ENCODE data around the gene COL27A1.
A peak's percentile ranks its signal among the peaks of the same experiment; 100 is the strongest.

The COL27A1 gene

DNA sequence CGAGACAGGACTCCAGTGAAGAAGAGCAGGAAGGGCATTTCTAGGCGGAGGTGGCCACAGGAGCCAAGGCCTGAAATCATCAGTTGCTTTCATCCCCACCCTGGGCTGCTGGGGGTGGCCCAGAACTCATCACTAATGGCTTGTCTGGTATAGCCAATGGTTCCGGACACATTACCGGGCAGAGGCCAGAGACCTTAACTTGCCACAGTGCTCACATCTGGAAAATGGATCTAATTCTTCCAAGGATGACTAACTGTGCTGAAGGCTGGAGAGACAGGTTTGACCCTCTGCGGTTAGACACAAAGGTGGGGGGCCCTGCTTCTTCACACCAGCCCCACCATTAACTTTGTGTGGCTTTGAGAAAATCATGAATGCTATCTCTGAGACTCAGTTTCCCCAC is 6.2 kb upstream of the COL27A1 start:
- no peak for DNase-seq (ENCODE audit: low read depth)

- DNase-seq (ENCODE audit: low read depth), result no peak
These were observed 5.5 kb upstream of the COL27A1 start for GRCh38 chr9:114149765-114150340.

DNA sequence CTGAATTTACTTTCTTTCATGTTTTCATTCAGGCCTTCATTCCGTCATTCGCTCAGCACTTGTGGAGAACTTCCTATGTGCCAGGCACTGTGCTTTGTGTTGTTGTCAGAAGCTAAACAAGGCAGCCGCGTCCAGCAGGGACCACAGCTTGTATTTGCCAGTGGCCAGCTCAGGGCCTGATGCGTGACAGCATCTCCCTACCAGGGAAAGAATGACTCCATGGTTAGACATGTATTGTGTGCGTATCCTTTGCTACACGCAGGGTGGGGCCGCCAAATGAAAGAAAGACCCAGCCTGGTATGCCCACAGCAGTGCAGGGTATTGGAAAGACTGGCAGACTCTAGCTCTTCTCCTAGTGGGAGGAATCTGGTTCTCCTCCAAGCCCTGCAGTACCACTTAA is 4.7 kb upstream of the COL27A1 start:
- DNase-seq (ENCODE audit: low read depth), result no peak

DNA sequence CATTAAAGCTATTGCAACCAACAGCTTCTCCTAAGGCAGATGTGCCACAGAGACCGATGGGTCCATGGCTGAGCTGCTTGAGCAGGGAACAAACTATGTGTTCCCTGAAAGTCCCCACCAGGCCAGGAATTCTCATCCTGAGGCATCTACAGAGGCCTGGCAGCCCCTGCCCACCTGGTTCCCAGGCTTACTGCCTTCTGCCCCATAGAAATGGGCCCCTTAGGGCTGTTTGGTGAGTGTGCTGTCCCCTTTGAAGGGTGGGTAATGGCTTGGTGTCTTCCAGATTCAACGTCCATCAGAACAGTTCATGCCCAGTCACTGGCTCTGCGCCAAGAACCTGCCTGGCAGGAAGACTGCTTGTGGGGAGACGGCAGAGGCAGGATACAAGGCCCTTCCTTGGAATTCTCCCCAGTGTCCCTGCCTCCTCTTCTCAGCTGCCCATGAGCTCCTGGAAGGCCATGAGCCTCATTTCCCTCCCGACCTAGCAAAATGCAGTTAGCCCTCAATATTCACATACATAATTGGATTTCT is 3.8 kb upstream of the COL27A1 start:
- no peak for DNase-seq (ENCODE audit: low read depth)

DNA sequence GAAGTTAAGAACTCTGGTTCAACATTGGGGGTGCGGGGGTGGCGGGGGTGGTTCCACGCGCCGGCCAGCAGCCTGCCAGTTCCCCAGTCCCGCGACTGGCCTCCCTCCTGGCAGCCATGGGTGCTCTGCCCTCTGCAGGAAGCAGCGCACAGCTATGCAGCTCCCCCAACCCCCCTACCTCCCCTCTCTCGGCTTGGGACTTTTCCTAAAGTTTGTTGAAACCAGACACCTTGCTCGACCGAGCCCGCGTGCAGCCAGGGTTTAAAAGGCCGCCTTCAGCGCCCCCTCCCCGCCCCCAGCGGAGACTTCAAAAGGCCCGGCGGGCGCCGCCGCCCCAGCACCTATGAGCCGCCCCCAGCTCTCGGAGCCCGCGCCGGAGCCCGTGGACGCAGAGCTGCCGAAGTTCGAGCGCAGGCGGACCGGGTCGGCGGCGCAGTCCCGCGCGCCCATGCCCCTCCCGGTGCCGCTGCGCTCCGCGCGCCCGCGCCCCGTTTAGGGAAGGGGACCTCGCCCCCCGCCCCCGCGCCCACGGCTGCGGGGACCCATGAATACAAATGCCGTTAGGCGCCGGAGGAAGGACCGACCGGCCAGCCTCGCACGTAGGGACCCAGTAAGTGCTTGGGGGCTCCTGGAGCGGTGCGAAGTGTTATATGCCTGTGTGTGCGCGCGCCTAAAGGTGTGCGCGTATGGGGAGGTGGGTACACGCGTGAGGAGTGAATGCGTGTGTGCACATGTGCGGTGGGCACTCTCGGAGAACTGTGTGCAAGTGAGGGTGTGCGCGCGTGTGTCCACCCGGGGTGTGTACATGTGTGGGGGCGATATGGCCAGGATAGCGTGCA is 1.4 kb upstream of the COL27A1 start:
- DNase-seq (ENCODE audit: low read depth), result no peak

- DNase-seq (ENCODE audit: low read depth), result no peak
These were observed 686 bp upstream of the COL27A1 start for GRCh38 chr9:114154600-114155102.

GRCh38 chr9:114155995-114156656 is 789 bp downstream of the COL27A1 start:
- DNase-seq (ENCODE audit: low read depth), result no peak

GRCh38 chr9:114156657-114157421 is 1.5 kb downstream of the COL27A1 start:
- peak; percentile 22 for DNase-seq (ENCODE audit: low read depth)

GRCh38 chr9:114157516-114158176 is 2.3 kb downstream of the COL27A1 start:
- DNase-seq (ENCODE audit: low read depth), result no peak

DNA sequence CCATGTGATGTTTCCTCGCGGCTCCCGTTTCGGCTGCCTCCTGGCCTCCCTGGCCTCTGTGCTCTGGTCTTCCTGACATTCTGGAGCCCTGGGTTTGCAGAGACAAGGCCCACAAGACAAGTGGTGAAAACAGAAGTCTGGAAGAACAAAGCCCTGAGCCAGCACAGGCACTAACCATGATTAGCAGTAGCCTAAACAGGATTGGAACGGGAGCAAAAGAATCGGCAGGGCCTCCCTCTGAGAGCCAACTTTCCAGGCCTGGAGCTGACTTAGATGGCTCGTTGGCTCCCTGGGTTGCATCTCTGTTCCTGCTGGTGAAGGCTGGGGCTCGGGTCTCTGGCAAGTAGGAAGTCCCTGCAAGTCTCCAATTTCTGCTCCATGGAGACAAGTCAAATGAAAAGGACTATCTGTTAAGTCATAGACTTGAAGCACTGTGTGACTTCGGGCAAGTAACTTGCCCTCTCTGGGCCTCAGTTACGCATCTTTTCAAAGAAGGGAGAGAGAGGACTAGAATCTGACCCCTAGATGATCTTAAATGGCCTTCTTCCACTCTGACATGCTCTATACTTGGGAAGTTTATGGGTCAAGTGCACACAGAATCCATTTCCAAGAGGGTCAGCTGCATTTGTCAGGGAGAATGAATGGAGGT is 3.3 kb downstream of the COL27A1 start:
- no peak for DNase-seq (ENCODE audit: low read depth)

DNA sequence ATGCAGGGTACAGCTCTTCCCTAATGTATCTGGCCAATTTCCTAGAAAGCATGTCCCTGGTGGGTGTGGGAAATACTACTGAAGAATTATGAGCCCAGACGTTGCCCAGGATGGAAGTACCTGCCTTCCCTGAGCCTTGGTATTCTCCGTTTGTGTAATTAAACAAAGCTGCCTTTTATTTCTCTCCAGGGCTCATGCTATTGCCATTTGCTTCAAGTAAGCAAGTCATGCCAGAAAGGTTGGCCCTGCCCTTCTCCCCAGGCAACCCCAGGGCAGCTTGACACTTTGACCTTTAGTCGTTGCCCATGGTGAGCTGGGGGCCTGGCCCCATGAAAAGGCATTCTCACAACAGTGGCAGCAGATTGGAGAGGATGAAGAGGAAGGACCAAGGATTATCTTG is 4.4 kb downstream of the COL27A1 start:
- no peak for DNase-seq (ENCODE audit: low read depth)

- DNase-seq (ENCODE audit: low read depth), result no peak
These were observed 6.2 kb downstream of the COL27A1 start for GRCh38 chr9:114161513-114161912.

GRCh38 chr9:114163517-114163951 is 8.2 kb downstream of the COL27A1 start:
- DNase-seq (ENCODE audit: low read depth), result no peak

GRCh38 chr9:114164191-114164794 is 9.0 kb downstream of the COL27A1 start:
- DNase-seq (ENCODE audit: low read depth), result no peak

GRCh38 chr9:114165407-114166102 is 10.2 kb downstream of the COL27A1 start:
- no peak for DNase-seq (ENCODE audit: low read depth)

DNA sequence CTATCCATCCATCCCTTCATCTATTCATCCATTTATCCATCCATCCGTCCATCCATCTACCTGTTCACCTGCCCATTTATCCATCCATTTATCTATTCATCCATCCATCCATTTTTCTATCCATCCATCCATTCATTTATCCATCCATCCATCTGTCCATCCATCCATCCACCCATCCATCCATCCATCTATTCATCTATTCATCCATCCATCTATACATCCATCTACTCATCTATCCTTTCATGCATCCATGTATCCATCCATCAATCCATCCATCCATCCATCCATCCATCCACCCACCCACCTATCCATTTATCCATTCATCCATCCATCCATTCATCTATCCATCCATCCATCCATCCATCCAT is 10.8 kb downstream of the COL27A1 start:
- no peak for DNase-seq (ENCODE audit: low read depth)

GRCh38 chr9:114166614-114167572 is 11.6 kb downstream of the COL27A1 start:
- DNase-seq (ENCODE audit: low read depth), result no peak

DNA sequence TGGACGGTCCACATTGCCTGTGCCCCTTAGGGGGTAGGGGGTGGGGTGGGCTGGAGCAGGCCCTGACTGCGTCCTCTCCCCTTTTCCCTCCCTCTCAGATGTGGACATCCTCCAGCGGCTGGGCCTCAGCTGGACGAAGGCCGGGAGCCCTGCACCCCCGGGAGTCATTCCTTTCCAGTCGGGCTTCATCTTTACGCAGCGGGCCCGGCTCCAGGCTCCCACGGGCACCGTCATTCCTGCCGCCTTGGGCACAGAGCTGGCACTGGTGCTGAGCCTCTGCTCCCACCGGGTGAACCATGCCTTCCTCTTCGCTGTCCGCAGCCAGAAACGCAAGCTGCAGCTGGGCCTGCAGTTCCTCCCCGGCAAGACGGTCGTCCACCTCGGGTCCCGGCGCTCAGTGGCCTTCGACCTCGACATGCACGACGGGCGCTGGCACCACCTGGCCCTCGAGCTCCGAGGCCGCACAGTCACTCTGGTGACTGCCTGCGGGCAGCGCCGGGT is 12.3 kb downstream of the COL27A1 start:
- no peak for DNase-seq (ENCODE audit: low read depth)

Measured in stimulated activated CD8-positive, alpha-beta memory T cell treated with anti-CD3 and anti-CD28 coated beads, Interleukin-12 subunit alpha, Interleukin-12 subunit beta, amount 100 ng/mL, for 4 hours (primary cell).